A673 (cell line): Measurements from ENCODE around the gene GAMT. TPM values are rescaled to one million over a fixed set of nuclear protein-coding genes. Genes with fewer than 3 reads are reported as not detected.
A peak's percentile ranks its signal among the peaks of the same experiment; 100 is the strongest.
"Not testable (repeated sequence)": the region's sequence is repeated elsewhere in the genome, so short reads cannot be mapped to it uniquely, and the experiment has no call there.

Experiments
- BruUV-seq: library from RNA; stranded (reverse); fragments of 400-500 nt; replicated peaks from 2 replicates; lab custom pipeline; 2021; lab: Mats Ljungman, UMichigan
- CTCF ChIA-PET: fragments of 300-600 bp; sonication (Branson Sonifier 250); formaldehyde crosslinking; loops from one replicate; lab custom pipeline; 2022; ENCODE audit warnings: antibody characterized with exemption; lab: Charles Lee
- POLR2A ChIA-PET: fragments of 300-600 bp; sonication (Branson Sonifier 250); formaldehyde crosslinking; loops from one replicate; lab custom pipeline; 2022; ENCODE audit warnings: antibody characterized with exemption; ENCODE audit not compliant: low non-redundant PET; lab: Charles Lee
- DNase-seq: peaks from one replicate; pipeline ENCODE4 v3.0.0-alpha.2; 2015; ENCODE audit warnings: low spot score
- H3K27ac ChIP-seq: fragments of 200-600 bp; sonication (generic); 2 replicates; pipeline ENCODE4 v1.5.1; 2016; ENCODE audit warnings: mixed run types, low read depth, mild to moderate bottlenecking, mixed read lengths, antibody characterized with exemption, low read length; ENCODE audit not compliant: poor library complexity, severe bottlenecking
- H3K27me3 ChIP-seq: fragments of 200-600 bp; sonication (generic); replicated peaks from 2 replicates; pipeline ENCODE4 v1.6.1; 2017; ENCODE audit warnings: mixed run types, low read depth, mild to moderate bottlenecking, mixed read lengths, antibody characterized with exemption, low read length; ENCODE audit not compliant: insufficient read depth, poor library complexity
- H3K36me3 ChIP-seq: fragments of 200-600 bp; sonication (generic); 2 replicates; pipeline ENCODE4 v1.6.1; 2016; ENCODE audit warnings: mixed run types, mild to moderate bottlenecking, mixed read lengths, antibody characterized with exemption, low read length; ENCODE audit not compliant: insufficient read depth, poor library complexity, severe bottlenecking
- H3K4me1 ChIP-seq: fragments of 200-600 bp; sonication (generic); 2 replicates; pipeline ENCODE4 v1.6.1; 2017; ENCODE audit warnings: mixed run types, mild to moderate bottlenecking, mixed read lengths, antibody characterized with exemption, low read length; ENCODE audit not compliant: insufficient read depth, poor library complexity, severe bottlenecking
- H3K4me3 ChIP-seq: fragments of 200-600 bp; sonication (generic); 2 replicates; pipeline ENCODE4 v1.5.1; 2016; ENCODE audit warnings: low read depth, mixed run types, mild to moderate bottlenecking, mixed read lengths, low read length; ENCODE audit not compliant: poor library complexity, severe bottlenecking
- H3K9me3 ChIP-seq: fragments of 200-600 bp; sonication (generic); 2 replicates; pipeline ENCODE4 v1.6.1; 2016; ENCODE audit warnings: mixed run types, low read depth, mild to moderate bottlenecking, mixed read lengths, antibody characterized with exemption, low read length; ENCODE audit not compliant: poor library complexity, severe bottlenecking
- CTCF ChIP-seq: fragments of 300-800, 200-600 bp; sonication (generic); conservative IDR thresholded peaks from 2 replicates; pipeline ENCODE4 v1.5.1; 2017; ENCODE audit warnings: low read depth, mild to moderate bottlenecking, antibody characterized with exemption, low read length, moderate library complexity, mixed read lengths
- EZH2 ChIP-seq: fragments of 200-600 bp; sonication (generic); IDR thresholded peaks from 2 replicates; pipeline ENCODE4 v1.6.1; 2017; ENCODE audit warnings: borderline replicate concordance, low read depth, mild to moderate bottlenecking, mixed read lengths, antibody characterized with exemption, low read length; ENCODE audit not compliant: poor library complexity, severe bottlenecking
- intact Hi-C: fragments of 100-400 bp; cut with micrococcal nuclease; formaldehyde crosslinking; loops from one replicate; pipeline ENCODE4 v1.10.0; 2022; ENCODE audit not compliant: unreplicated experiment
- total RNA-seq: library from RNA; stranded (reverse); gene quantifications from 2 replicates; pipeline ENCODE4 v1.2.3, GENCODE V29; 2021

The GAMT gene
- total RNA-seq, 1 experiment from 2014 or later = 18.8 TPM

- ChIA-PET CTCF (no interaction called here), POLR2A (interaction anchor here (0.6 kb wide), 1 partner anchor 615 kb away, joined by 3 read pairs; no protein-coding TSS in a partner anchor)
- no peak for DNase-seq
- peak overlapping the region; percentile 85 for H3K4me3 ChIP-seq
- peaks cover 40% of the 10 kb centered on the region for H3K36me3 ChIP-seq
- H3K27me3 ChIP-seq = no peaks in the 10 kb centered on the region
- TF ChIP-seq EZH2 (no peak), CTCF (no peak)
- peaks cover 24% of the 10 kb centered on the region for H3K4me1 ChIP-seq
- no peaks in the 10 kb centered on the region for H3K9me3 ChIP-seq
- peak overlapping the region; percentile 37 for H3K27ac ChIP-seq
- BruUV-seq = no TSS peak
- intact Hi-C loops = loop anchor here (10.0 kb wide), 1 partner anchor 166 kb away; the partner anchor contains the start of gene FAM174C
These were observed 39.1 kb upstream of the GAMT start for GRCh38 chr19:1440418-1440801.

GRCh38 chr19:1439525-1440417, 38.4 kb upstream of the GAMT start:
- POLR2A ChIA-PET, H3K9me3 ChIP-seq, CTCF ChIA-PET, DNase-seq, BruUV-seq, H3K27me3 ChIP-seq: not testable (repeated sequence)
- Histone ChIP-seq H3K27ac (peak overlapping the region; percentile 94), H3K4me1 (peaks cover 24% of the 10 kb centered on the region), H3K36me3 (peaks cover 44% of the 10 kb centered on the region), H3K4me3 (peak overlapping the region; percentile 85)
- intact Hi-C loops = loop anchor here (10.0 kb wide), 1 partner anchor 165 kb away; the partner anchor contains the start of gene FAM174C

- CTCF ChIA-PET = no interaction called here
- H3K36me3 ChIP-seq = peaks cover 52% of the 10 kb centered on the region
- no TSS peak for BruUV-seq
- intact Hi-C loops = no loop called here
- H3K27me3 ChIP-seq = no peaks in the 10 kb centered on the region
- peak overlapping the region; percentile 94 for H3K27ac ChIP-seq
- H3K4me1 ChIP-seq = peaks cover 19% of the 10 kb centered on the region
- no peak for TF ChIP-seq CTCF
- TF ChIP-seq EZH2 = no peak
- POLR2A ChIA-PET = no interaction called here
- no peaks in the 10 kb centered on the region for H3K9me3 ChIP-seq
- no peak for DNase-seq
- H3K4me3 ChIP-seq = peak overlapping the region; percentile 85
These were observed 37.6 kb upstream of the GAMT start for GRCh38 chr19:1438933-1439354.
